Glomerular endothelial cell (primary cell): Measurements from ENCODE around the gene ATP1A3. TPM values are rescaled to one million over a fixed set of nuclear protein-coding genes. Genes with fewer than 3 reads are reported as not detected.

Experiments
- DNase-seq: peaks from one replicate; pipeline ENCODE4 v3.0.0-alpha.2; 2011; ENCODE audit warnings: low read depth, low spot score; ENCODE audit errors: extremely low read depth
- total RNA-seq: library from RNA; depleted of rRNA; stranded (reverse); fragments of >200 nt; gene quantifications from 2 replicates; pipeline ENCODE4 v1.2.3, GENCODE V29; 2015

Gene ATP1A3
- total RNA-seq, 1 donor from 2014 or later = 0.06 TPM

GRCh38 chr19:41988947-41989346, 5.1 kb downstream of the ATP1A3 start:
- no peak for DNase-seq

- no peak for DNase-seq
These were observed 6.7 kb downstream of the ATP1A3 start for GRCh38 chr19:41987141-41987860.

- no peak for DNase-seq
These were observed 9.1 kb downstream of the ATP1A3 start for GRCh38 chr19:41984961-41985360.

DNA sequence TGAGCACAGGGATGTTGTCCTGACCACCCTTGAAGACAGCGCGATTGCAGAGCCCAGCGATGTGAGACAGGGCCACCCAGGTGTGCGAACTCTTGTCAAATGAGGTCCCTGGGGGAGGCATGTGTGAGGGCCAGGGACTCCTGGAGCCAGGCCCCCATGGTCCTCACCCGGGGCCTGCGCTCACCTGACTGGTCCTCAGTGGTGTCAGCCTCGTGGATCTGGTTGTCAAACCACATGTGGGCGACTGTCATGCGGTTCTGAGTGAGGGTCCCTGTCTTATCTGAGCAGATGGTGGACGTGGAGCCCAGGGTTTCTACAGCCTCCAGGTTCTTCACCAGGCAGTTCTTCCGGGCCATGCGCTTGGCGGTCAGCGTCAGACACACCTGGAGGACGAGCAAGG, 12.3 kb downstream of the ATP1A3 start:
- no peak for DNase-seq

GRCh38 chr19:41978470-41978869, 15.6 kb downstream of the ATP1A3 start:
- no peak for DNase-seq

DNA sequence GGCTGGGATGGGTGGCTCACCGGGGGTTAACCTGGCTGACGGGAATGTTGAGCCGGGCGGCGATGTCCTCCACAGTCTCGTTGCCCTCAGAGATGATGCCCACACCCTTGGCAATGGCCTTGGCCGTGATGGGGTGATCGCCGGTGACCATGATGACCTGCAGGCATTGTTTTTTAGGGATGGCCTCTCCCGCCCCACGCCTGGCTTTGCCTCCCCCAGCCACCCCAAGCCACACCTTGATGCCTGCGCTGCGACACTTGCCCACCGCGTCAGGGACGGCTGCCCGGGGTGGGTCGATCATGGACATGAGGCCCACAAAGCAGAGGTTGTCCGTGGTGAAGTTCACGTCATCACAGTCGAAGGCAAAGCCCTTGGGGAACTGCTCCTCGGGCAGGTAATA, 16.1 kb downstream of the ATP1A3 start:
- DNase-seq = no peak

DNA sequence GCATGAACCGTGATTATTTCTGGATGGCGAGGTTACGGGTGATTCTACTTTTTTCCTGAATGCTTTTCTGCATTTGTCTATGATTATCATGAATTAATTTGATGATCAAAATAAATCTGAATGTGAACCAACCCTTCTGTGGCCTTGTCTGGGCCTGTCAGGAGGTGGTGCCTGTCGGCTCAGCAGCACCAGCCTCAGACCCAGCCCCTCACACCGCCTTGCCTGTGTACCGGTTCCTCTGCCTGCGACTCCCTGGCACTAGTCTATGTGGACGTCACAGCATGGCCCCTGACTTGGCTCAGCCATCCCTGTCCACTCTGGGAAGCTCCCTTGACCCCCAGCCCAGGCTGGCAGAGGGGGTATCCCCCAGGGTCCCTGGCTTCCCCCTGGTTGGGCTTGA, 19.4 kb downstream of the ATP1A3 start:
- no peak for DNase-seq

- no peak for DNase-seq
These were observed 22.7 kb downstream of the ATP1A3 start for GRCh38 chr19:41971363-41971762.

GRCh38 chr19:41969772-41970458, 24.1 kb downstream of the ATP1A3 start:
- DNase-seq = no peak

DNA sequence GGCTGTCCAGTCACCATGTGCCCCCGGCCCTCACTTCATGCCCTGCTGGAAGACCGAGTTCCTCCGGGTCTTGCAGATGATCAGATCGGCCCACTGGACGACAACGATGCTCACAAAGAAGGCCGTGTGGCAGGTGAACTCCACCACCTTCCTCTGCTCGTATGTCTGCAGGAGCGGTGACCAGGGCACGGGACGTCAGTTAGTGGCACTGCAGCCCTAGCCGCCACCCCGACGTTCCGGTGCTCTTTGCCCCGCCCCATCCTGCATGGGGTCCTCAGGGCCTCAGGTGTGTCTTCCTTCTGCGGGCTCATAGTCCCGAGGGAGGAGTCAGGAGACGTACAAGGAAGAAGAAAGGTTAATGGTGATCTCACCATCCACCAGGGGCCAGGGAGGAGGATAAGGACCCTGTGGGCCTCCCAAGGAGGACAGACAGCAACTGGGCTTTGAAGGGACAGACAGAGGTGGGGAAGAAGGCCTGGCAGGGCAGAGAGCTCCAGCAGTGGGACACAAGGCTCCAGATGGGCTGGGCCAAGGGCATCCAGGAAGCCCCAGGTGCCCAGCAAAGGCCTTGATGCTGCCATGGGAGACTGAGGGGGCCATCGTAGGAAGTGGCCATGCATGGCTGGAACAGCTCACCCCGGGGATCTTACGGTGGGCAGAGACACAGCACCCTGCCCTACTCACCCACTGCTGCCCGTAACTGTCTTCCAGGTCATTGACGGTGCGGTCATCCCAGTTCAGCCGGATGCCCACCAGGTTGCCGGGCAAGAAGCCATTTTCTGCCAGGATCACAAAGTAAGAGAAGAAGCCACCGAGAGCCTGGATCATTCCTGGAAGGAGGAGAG, 25.1 kb downstream of the ATP1A3 start:
- no peak for DNase-seq

GRCh38 chr19:41967054-41967783, 26.8 kb downstream of the ATP1A3 start:
- DNase-seq = no peak

DNA sequence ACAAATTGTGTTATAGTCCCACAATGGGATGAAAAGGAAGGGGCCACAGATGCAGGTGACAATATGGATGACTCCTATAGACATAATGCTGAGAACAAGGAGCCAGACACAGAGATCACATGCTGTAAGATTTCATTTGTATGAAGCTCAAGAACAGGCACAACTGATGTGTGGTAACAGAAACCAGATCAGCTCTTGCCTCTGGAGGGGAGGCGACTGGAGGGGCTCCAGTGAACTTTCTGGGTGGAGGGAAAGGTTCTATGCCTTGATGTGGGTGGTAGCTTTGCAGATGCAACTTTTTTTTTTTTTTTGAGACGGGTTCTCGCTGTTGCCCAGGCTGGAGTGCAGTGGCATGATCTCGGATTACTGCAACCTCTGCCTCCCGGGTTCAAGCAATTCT, 28.9 kb downstream of the ATP1A3 start:
- no peak for DNase-seq

GRCh38 chr19:41960973-41961372, 33.1 kb downstream of the ATP1A3 start:
- DNase-seq = no peak

- no peak for DNase-seq
These were observed 34.7 kb downstream of the ATP1A3 start, which contains the start of gene RABAC1 for GRCh38 chr19:41959056-41960053. Gene RABAC1, minus strand, starts transcription at chr19:41959321. Its CDS starts 29 bp downstream, at chr19:41959292.

- DNase-seq = no peak
These were observed 35.5 kb downstream of the ATP1A3 start for GRCh38 chr19:41958367-41959055.

DNA sequence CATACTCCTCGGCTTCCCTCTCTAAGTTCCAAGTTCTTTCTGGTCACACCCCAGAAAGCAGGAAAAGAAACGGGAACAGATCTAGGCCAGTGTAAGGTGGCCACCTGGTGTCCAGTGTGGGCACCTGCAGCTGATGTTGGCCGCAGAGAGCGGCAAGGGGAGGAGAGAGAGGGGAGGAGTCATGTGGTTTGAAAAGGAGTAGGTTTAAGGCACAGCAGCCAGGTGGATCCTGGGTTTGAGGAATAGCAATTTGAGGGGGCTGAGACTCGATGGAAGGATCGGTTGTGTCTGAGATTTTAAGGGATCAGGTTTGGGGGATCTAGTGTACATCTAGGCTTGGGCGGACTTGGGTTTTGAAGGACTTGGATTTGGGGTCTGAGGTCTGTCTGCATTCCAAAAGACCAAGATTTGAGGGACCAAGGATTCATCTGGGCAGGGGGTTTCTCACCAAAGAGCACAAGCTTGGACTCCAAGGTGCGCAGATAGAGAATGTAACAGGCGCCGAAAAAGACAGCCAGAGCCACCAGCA, 36.1 kb downstream of the ATP1A3 start:
- DNase-seq = no peak

DNA sequence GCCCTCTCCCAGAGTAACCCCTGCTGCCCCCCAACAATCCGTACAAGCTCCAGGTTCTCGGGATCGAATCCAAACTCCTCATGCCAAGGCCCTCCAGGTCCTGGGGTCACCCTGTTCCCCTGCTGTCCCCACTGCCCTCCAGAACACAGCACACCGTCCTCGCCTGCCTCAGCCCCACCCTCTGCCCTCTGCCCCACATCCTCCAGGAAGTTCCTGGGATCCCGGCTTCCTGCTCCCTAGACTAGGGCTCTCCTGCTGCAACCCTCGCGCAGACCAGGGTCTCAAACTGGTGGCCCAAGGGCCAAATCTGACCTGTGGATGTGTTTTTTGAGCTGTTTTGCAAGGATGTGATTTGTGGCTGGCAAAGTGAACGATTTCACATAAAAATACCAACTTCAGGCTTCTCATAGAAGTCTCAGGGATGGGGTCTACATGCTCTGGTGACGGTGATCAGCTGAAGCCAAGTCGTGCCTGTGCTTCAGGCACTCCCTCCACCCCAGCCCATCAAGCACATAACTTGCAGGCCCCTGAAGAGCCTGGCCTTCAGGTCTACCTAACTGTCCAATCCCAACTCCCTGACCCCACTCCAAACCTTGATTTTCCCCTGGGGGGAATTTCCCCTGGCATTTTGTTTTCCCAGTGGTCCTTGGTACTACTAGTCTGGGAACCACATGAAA, 36.7 kb downstream of the ATP1A3 start:
- DNase-seq = no peak

DNA sequence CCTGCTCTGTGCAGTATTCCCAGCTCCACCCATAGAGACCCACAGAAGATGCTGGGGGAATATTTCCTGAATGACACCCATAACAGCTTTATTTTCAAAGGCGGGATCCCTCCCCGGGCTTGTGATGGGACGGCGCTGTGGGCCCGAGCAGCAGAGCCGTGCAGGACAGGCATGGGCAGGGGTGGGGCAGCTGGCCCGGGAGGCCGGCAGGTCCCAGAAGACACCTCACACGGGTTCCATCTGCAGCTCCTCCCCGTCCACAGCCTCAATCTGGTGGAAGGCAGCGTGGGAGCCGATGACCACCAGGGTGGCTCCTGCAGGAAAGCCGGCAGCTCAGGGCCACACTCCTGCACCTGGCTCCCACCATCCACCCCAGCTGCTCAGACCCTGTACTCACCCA, 37.4 kb downstream of the ATP1A3 start:
- DNase-seq = no peak
